Measurements from ENCODE around the gene EIF2AK2.

The EIF2AK2 gene

DNA sequence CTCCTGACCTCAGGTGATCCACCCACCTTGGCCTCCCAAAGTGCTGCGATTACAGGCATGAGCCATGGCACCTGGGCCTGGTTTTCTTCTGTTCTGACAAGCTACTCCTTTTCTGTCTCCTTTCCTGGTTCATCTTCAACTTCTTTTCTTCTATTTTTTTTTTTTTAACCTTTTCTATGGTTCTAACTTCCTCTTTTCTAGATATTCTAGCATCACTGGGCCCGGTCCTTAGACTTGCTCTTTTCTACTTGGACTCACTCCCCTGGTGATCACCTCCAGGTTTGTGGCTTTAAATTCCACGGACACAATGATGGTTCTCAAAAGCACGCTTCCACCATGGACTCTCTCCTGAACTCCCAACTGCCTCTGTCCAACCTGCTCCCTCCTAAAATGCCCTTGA lies 2.0 kb downstream of the EIF2AK2 start:
- Histone ChIP-seq H3K9me3 (ENCODE audit: insufficient read depth, low read depth, low read length) (no peaks in the 10 kb centered on the region), H3K4me3 (ENCODE audit: low read length, poor library complexity, severe bottlenecking) (peak overlapping the region; percentile 86), H4K20me1 (ENCODE audit: insufficient read depth, low read length, poor library complexity, severe bottlenecking) (peaks cover 24% of the 10 kb centered on the region), H3K4me2 (ENCODE audit: low read depth, low read length, poor library complexity, severe bottlenecking) (peak overlapping the region; percentile 99), H3K79me2 (ENCODE audit: insufficient read depth, low read length) (peaks cover 66% of the 10 kb centered on the region), H3K36me3 (ENCODE audit: insufficient read depth, low read length) (0 out of 2 replicates have a peak, but pooled peaks cover 3% of the 10 kb centered on the region), H3K9me2 (replicated peaks; ENCODE audit: low read depth, low read length) (no peaks in the 10 kb centered on the region), H3F3A (ENCODE audit: low read depth) (no peaks in the 10 kb centered on the region), H3K9ac (ENCODE audit: low read depth, low read length, poor library complexity, severe bottlenecking) (peak overlapping the region; percentile 96), H3K4me1 (ENCODE audit: insufficient read depth, low read length, poor library complexity, severe bottlenecking) (peaks cover 43% of the 10 kb centered on the region), H2AFZ (ENCODE audit: low read length) (no peak overlapping the region), H3K27me3 (ENCODE audit: insufficient read depth, low read length, poor library complexity, severe bottlenecking) (no peaks in the 10 kb centered on the region)
- TF ChIP-seq, protein P1, sequence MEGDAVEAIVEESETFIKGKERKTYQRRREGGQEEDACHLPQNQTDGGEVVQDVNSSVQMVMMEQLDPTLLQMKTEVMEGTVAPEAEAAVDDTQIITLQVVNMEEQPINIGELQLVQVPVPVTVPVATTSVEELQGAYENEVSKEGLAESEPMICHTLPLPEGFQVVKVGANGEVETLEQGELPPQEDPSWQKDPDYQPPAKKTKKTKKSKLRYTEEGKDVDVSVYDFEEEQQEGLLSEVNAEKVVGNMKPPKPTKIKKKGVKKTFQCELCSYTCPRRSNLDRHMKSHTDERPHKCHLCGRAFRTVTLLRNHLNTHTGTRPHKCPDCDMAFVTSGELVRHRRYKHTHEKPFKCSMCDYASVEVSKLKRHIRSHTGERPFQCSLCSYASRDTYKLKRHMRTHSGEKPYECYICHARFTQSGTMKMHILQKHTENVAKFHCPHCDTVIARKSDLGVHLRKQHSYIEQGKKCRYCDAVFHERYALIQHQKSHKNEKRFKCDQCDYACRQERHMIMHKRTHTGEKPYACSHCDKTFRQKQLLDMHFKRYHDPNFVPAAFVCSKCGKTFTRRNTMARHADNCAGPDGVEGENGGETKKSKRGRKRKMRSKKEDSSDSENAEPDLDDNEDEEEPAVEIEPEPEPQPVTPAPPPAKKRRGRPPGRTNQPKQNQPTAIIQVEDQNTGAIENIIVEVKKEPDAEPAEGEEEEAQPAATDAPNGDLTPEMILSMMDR (conservative IDR thresholded peaks at IDR 0.05; ENCODE audit: low read length): no peak
- no peak for TF ChIP-seq EZH2phosphoT487 (IDR thresholded peaks at IDR 0.05; ENCODE audit: borderline replicate concordance)

DNA sequence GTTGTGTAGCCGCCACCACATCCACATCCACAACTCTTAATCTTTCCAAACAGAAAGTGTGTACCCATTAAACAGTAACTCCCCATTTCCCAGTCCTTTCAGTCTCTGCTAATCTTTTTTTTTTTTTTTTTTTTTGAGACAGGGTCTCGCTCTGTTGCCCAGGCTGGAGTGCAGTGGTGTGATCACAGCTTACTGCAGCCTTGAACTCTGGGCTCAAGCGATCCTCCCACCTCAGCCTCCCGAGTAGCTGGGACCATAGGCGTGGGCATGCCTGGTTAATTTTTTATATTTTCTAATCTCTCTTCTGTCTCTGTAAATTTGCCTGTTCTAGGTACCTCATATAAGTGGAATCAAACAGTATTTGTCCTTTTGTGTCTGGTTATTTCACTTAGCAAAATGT lies 3.6 kb downstream of the EIF2AK2 start:
- Histone ChIP-seq H3K4me2 (ENCODE audit: low read depth, low read length, poor library complexity, severe bottlenecking) (no peak overlapping the region), H3K9me3 (ENCODE audit: insufficient read depth, low read depth, low read length) (no peaks in the 10 kb centered on the region), H3K36me3 (ENCODE audit: insufficient read depth, low read length) (peaks cover 7% of the 10 kb centered on the region; the same call in 1 of the 2 replicates), H3K27me3 (ENCODE audit: insufficient read depth, low read length, poor library complexity, severe bottlenecking) (no peaks in the 10 kb centered on the region), H3K9ac (ENCODE audit: low read depth, low read length, poor library complexity, severe bottlenecking) (no peak overlapping the region), H3K79me2 (ENCODE audit: insufficient read depth, low read length) (peaks cover 66% of the 10 kb centered on the region), H4K20me1 (ENCODE audit: insufficient read depth, low read length, poor library complexity, severe bottlenecking) (peaks cover 24% of the 10 kb centered on the region), H2AFZ (ENCODE audit: low read length) (no peak overlapping the region), H3K4me1 (ENCODE audit: insufficient read depth, low read length, poor library complexity, severe bottlenecking) (peaks cover 46% of the 10 kb centered on the region), H3K9me2 (replicated peaks; ENCODE audit: low read depth, low read length) (no peaks in the 10 kb centered on the region), H3K4me3 (ENCODE audit: low read length, poor library complexity, severe bottlenecking) (no peak overlapping the region), H3F3A (ENCODE audit: low read depth) (no peaks in the 10 kb centered on the region)
- TF ChIP-seq, protein P1 (conservative IDR thresholded peaks at IDR 0.05; ENCODE audit: low read length): no peak
- no peak for TF ChIP-seq EZH2phosphoT487 (IDR thresholded peaks at IDR 0.05; ENCODE audit: borderline replicate concordance)

DNA sequence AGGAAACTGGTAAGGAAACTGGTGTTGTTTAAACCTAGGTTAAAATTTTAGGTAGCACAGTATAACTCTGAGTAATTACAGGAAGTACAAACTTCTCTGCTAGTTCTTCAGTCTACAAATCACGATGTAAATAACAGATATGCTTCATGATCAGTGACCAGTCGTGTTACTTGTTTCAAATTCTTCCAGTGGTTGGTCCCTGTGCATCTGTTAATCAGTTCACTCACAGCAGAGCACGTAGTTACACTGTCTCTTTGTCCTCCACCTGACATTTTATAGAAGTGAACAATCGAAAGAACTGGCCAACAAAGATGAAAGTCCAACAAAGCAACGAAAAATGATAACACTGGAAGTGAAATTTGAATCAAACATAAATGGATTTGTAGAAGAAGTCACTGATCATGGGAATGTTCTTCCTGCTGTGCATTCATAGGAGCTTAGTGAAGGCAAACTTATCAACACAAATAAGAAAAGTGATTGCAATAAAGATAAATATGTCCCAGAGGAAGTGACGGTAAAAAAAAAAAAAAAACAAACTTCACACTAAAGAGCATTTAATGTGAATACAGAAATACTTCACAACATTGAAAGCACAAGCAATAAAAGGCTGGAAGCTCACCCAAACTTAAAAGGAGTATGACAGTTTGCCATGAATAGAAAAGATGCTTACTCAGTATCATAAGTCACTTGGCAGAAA lies 7.0 kb downstream of the EIF2AK2 start:
- H3K4me3 ChIP-seq (ENCODE audit: low read length, poor library complexity, severe bottlenecking): peak overlapping the region; percentile 30

More for the DNA sequence above, 7.0 kb downstream of the EIF2AK2 start:
- H3K9me2 ChIP-seq (replicated peaks; ENCODE audit: low read depth, low read length): no peaks in the 10 kb centered on the region
- no peaks in the 10 kb centered on the region for H3K9me3 ChIP-seq (ENCODE audit: insufficient read depth, low read depth, low read length)
- H3K79me2 ChIP-seq (ENCODE audit: insufficient read depth, low read length): peaks cover 42% of the 10 kb centered on the region
- TF ChIP-seq EZH2phosphoT487 (IDR thresholded peaks at IDR 0.05; ENCODE audit: borderline replicate concordance): no peak
- TF ChIP-seq, protein P1 (conservative IDR thresholded peaks at IDR 0.05; ENCODE audit: low read length): no peak
- H3K4me1 ChIP-seq (ENCODE audit: insufficient read depth, low read length, poor library complexity, severe bottlenecking): peaks cover 22% of the 10 kb centered on the region
- H3F3A ChIP-seq (ENCODE audit: low read depth): no peaks in the 10 kb centered on the region
- no peaks in the 10 kb centered on the region for H3K27me3 ChIP-seq (ENCODE audit: insufficient read depth, low read length, poor library complexity, severe bottlenecking)
- H3K4me2 ChIP-seq (ENCODE audit: low read depth, low read length, poor library complexity, severe bottlenecking): peak overlapping the region; percentile 60
- peak overlapping the region; percentile 22 for H3K9ac ChIP-seq (ENCODE audit: low read depth, low read length, poor library complexity, severe bottlenecking)
- H3K36me3 ChIP-seq (ENCODE audit: insufficient read depth, low read length): peaks cover 27% of the 10 kb centered on the region; the same call in 1 of the 2 replicates
- peaks cover 19% of the 10 kb centered on the region for H4K20me1 ChIP-seq (ENCODE audit: insufficient read depth, low read length, poor library complexity, severe bottlenecking)
- H2AFZ ChIP-seq (ENCODE audit: low read length): no peak overlapping the region
